HCT116 (cell line): ENCODE results near the gene SUFU. TPM values are rescaled to one million over a fixed set of nuclear protein-coding genes. Genes with fewer than 3 reads are reported as not detected.

Experiments
- ATAC-seq: fragments of 200-7000 bp; cut with Tn5 transposase; 2 replicates; pipeline ENCODE4 v1.9.1; 2020; ENCODE audit warnings: mild to moderate bottlenecking, moderate library complexity
- BruUV-seq: library from RNA; stranded (reverse); fragments of 400-500 nt; replicated peaks from 2 replicates; lab custom pipeline; 2021; lab: Mats Ljungman, UMichigan
- CTCF ChIA-PET: fragments of 300-600 bp; sonication (Branson Sonifier 250); formaldehyde crosslinking; loops from one replicate; lab custom pipeline; 2021; ENCODE audit warnings: antibody characterized with exemption; lab: Charles Lee
- POLR2A ChIA-PET: fragments of 300-600, 350-600 bp; sonication (Branson Sonifier 250); formaldehyde crosslinking; loops from one replicate; lab custom pipeline; 2021; ENCODE audit warnings: antibody characterized with exemption; lab: Charles Lee
- RAD21 ChIA-PET, 2 experiments: fragments of 300-600 bp; sonication (Branson Sonifier 250); formaldehyde crosslinking; loops; one replicate each; lab custom pipeline; 2023; ENCODE audit warnings: low total read pairs in 2 of 2; ENCODE audit not compliant: uncharacterized antibody in 2 of 2, unreplicated experiment in 2 of 2, low non-redundant PET in 1 of 2; lab: Charles Lee
- DNase-seq: peaks from one replicate; pipeline ENCODE4 v3.0.0-alpha.2; 2010; ENCODE audit warnings: low read depth, low spot score
- H2AFZ ChIP-seq: fragments of 200-600 bp; shearing (Covaris generic), sonication (generic); 2 replicates; pipeline ENCODE4 v1.6.1; 2017; ENCODE audit warnings: low read depth, mixed run types, mixed read lengths, antibody characterized with exemption, low read length; ENCODE audit not compliant: poor library complexity, severe bottlenecking
- H3K27ac ChIP-seq: 2 replicates; pipeline ENCODE4 v1.5.1; 2012; ENCODE audit warnings: low read depth, low read length
- H3K27me3 ChIP-seq: fragments of 200-600 bp; sonication (generic); 2 replicates; pipeline ENCODE4 v1.6.1; 2016; ENCODE audit warnings: mixed run types, low read length, mixed read lengths; ENCODE audit not compliant: insufficient read depth
- H3K36me3 ChIP-seq, 2 experiments: fragments of 200-500 bp in 1 of 2; fragments of 200-600 bp in 1 of 2; sonication (Bioruptor generic) in 1 of 2; sonication (generic) in 1 of 2; 2 replicates each; pipeline versions ENCODE4 v1.5.1 to v1.6.1; 2014 to 2016; ENCODE audit warnings: low read length in 2 of 2, inconsistent platforms in 1 of 2, mixed read lengths in 1 of 2, mixed run types in 1 of 2; ENCODE audit not compliant: insufficient read depth in 2 of 2, control insufficient read depth in 1 of 2
- H3K4me1 ChIP-seq, 2 experiments: fragments of 200-600 bp in 1 of 2; sonication (generic) in 1 of 2; 2 replicates each; pipeline versions ENCODE4 v1.5.1 to v1.6.1; 2012 to 2017; ENCODE audit warnings: low read length in 2 of 2, inconsistent platforms in 1 of 2, mild to moderate bottlenecking in 1 of 2, mixed read lengths in 1 of 2, mixed run types in 1 of 2, moderate library complexity in 1 of 2; ENCODE audit not compliant: insufficient read depth in 2 of 2, control insufficient read depth in 1 of 2
- H3K4me2 ChIP-seq: fragments of 200-600 bp; sonication (generic); 2 replicates; pipeline ENCODE4 v1.6.1; 2017; ENCODE audit warnings: mixed run types, low read length, mixed read lengths
- H3K4me3 ChIP-seq, 2 experiments: fragments of 200-600 bp in 1 of 2; sonication (generic) in 1 of 2; replicated peaks in 1 of 2; 2 replicates each; pipeline ENCODE4 v1.5.1; 2011 to 2016; ENCODE audit warnings: low read length in 2 of 2, control low read depth in 1 of 2, low read depth in 1 of 2, mild to moderate bottlenecking in 1 of 2, mixed read lengths in 1 of 2, mixed run types in 1 of 2
- H3K79me2 ChIP-seq: fragments of 200-600 bp; sonication (generic); 2 replicates; pipeline ENCODE4 v1.6.1; 2017; ENCODE audit warnings: mild to moderate bottlenecking, mixed run types, low read length, moderate library complexity, mixed read lengths; ENCODE audit not compliant: insufficient read depth
- H3K9ac ChIP-seq: fragments of 200-600 bp; sonication (generic); 2 replicates; pipeline ENCODE4 v1.6.1; 2016; ENCODE audit warnings: low read length, mixed read lengths
- H3K9me2 ChIP-seq: fragments of 200-600 bp; sonication (generic), shearing (Covaris generic); 2 replicates; pipeline ENCODE4 v1.6.1; 2017; ENCODE audit warnings: mixed run types, mild to moderate bottlenecking, moderate library complexity; ENCODE audit not compliant: insufficient read depth
- H3K9me3 ChIP-seq, 2 experiments: fragments of 200-500 bp in 1 of 2; fragments of 200-600 bp in 1 of 2; sonication (Bioruptor generic) in 1 of 2; sonication (generic) in 1 of 2; 2 replicates each; pipeline ENCODE4 v1.6.1; 2014 to 2017; ENCODE audit warnings: low read length in 2 of 2, mixed read lengths in 2 of 2, inconsistent platforms in 1 of 2, low read depth in 1 of 2, mild to moderate bottlenecking in 1 of 2, mixed run types in 1 of 2, moderate library complexity in 1 of 2; ENCODE audit not compliant: control insufficient read depth in 1 of 2, insufficient read depth in 1 of 2
- H4K20me1 ChIP-seq: fragments of 200-600 bp; sonication (generic), shearing (Covaris generic); 2 replicates; pipeline ENCODE4 v1.6.1; 2017; ENCODE audit warnings: mixed run types, mild to moderate bottlenecking, moderate library complexity; ENCODE audit not compliant: insufficient read depth
- CBX3 ChIP-seq: IDR thresholded peaks from 2 replicates; pipeline ENCODE4 v1.6.1; 2012; ENCODE audit warnings: low read depth
- CEBPB ChIP-seq: IDR thresholded peaks from 2 replicates; pipeline ENCODE4 v1.6.1; 2012; ENCODE audit warnings: low read depth
- ELF1 ChIP-seq: IDR thresholded peaks from 2 replicates; pipeline ENCODE4 v1.6.1; 2012; ENCODE audit warnings: low read depth, borderline replicate concordance
- EZH2 ChIP-seq: fragments of 200-600 bp; sonication (generic); IDR thresholded peaks from 2 replicates; pipeline ENCODE4 v1.6.1; 2017; ENCODE audit warnings: antibody characterized with exemption, mixed run types
- EZH2phosphoT487 ChIP-seq: fragments of 200-600 bp; IDR thresholded peaks from 2 replicates; pipeline ENCODE4 v1.6.1; 2018; ENCODE audit warnings: antibody characterized with exemption, borderline replicate concordance
- JUND ChIP-seq: IDR thresholded peaks from 2 replicates; pipeline ENCODE4 v1.6.1; 2012
- POLR2A ChIP-seq: IDR thresholded peaks from 2 replicates; pipeline ENCODE4 v1.7.0; 2011; ENCODE audit warnings: borderline replicate concordance; ENCODE audit not compliant: insufficient read depth, insufficient read length; ENCODE audit errors: extremely low read depth
- POLR2AphosphoS5 ChIP-seq: IDR thresholded peaks from 2 replicates; pipeline ENCODE4 v1.6.1; 2011; ENCODE audit warnings: mild to moderate bottlenecking, low read depth, low read length, moderate library complexity
- SP1 ChIP-seq: IDR thresholded peaks from 2 replicates; pipeline ENCODE4 v1.6.1; 2012; ENCODE audit warnings: low read depth
- SRF ChIP-seq: IDR thresholded peaks from 2 replicates; pipeline ENCODE4 v1.6.1; 2012; ENCODE audit warnings: low read depth
- TCF7L2 ChIP-seq: IDR thresholded peaks from 2 replicates; pipeline ENCODE4 v1.7.0; 2011; ENCODE audit warnings: borderline replicate concordance, inconsistent platforms; ENCODE audit not compliant: insufficient read depth, insufficient read length; ENCODE audit errors: extremely low read depth
- YY1 ChIP-seq: IDR thresholded peaks from 2 replicates; pipeline ENCODE4 v1.6.1; 2011; ENCODE audit warnings: low read length, low read depth, moderate library complexity, mild to moderate bottlenecking; ENCODE audit not compliant: insufficient replicate concordance; ENCODE audit errors: extremely low read depth
- ZFX ChIP-seq: fragments of 450-650 bp; IDR thresholded peaks from 2 replicates; pipeline ENCODE4 v1.6.1; 2017
- ZNF274 ChIP-seq: fragments of 200-500 bp; sonication (Bioruptor generic); IDR thresholded peaks from 2 replicates; pipeline ENCODE4 v1.6.1; 2014; ENCODE audit warnings: mild to moderate bottlenecking, low read depth, low read length, inconsistent platforms
- intact Hi-C: fragments of 100-400 bp; cut with micrococcal nuclease; formaldehyde crosslinking; loops from 2 replicates; pipeline ENCODE4 v1.10.0; 2022
- total RNA-seq: library from RNA; stranded (reverse); gene quantifications from one replicate; pipeline ENCODE4 v1.2.1, GENCODE V29; 2021; ENCODE audit not compliant: unreplicated experiment
- TF ChIP-seq, protein P1 (sequence below): IDR thresholded peaks from 2 replicates; pipeline ENCODE4 v1.6.1; 2012
- TF ChIP-seq, protein P2 (sequence below): IDR thresholded peaks from 2 replicates; pipeline ENCODE4 v1.6.1; 2012
- TF ChIP-seq, protein P3 (sequence below), 3 experiments: fragments of 200-600 bp in 1 of 3; sonication (generic) in 1 of 3; IDR thresholded peaks in 2 of 3; conservative IDR thresholded peaks in 1 of 3; 2 replicates each; pipeline ENCODE4 v1.5.1; 2012 to 2017; ENCODE audit warnings: low read depth in 2 of 3, low read length in 2 of 3, antibody characterized with exemption in 1 of 3, borderline replicate concordance in 1 of 3, control low read depth in 1 of 3, mild to moderate bottlenecking in 1 of 3, mixed read lengths in 1 of 3, mixed run types in 1 of 3, moderate library complexity in 1 of 3; ENCODE audit not compliant: insufficient read depth in 1 of 3
- TF ChIP-seq, protein P4 (sequence below): IDR thresholded peaks from 2 replicates; pipeline ENCODE4 v1.6.1; 2012; ENCODE audit warnings: low read depth
- TF ChIP-seq, protein P5 (sequence below): IDR thresholded peaks from 2 replicates; pipeline ENCODE4 v1.6.1; 2011; ENCODE audit warnings: mild to moderate bottlenecking, low read length, moderate library complexity; ENCODE audit not compliant: insufficient replicate concordance; ENCODE audit errors: extremely low read depth

SUFU gene
- total RNA-seq, 1 experiment from 2014 or later: 18.8 TPM

DNA sequence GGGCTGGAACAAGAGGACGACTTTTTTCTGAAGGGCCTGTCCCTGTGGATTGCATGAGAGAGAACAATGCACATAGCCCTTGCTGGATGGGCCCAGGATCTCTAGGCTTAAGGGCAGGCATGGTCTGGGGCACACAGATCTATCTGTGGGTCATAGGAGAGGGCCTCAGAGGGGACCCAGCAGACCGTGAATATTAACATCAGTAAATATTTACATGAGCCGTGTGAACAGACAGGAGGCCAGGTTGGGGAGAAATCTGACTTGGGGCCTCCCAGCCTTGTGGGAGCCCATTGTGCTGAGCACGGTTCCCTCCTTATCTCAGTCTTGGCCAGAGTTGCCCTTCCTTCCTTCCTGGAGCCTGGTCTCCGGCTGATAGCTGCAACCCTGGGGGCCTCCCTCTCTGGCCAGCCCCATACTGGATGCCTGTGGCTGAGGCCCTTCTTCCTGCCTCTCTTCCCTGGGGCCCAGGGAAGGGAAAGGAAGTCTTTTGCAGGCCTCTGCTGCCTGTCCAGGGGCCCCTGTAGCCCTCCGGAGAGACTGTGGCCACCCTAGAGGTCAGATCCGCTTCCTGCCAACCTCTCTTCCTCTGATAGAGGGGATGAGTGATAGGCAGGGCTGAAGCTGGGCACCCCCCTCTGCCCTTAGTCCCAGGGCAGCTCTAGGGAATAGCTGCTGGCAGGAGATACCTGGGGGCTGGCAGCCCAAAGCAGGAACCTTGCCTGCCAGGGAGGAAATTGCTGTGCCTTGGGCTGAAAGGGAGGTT lies 96.0 kb downstream of the SUFU start:
- DNase-seq: no peak
- intact Hi-C loops: loop anchor here (5.0 kb wide), 1 partner anchor 97 kb away; the partner anchor contains the start of genes ACTR1A and SUFU
- CTCF ChIA-PET: interaction anchor here (1.7 kb wide), 1 partner anchor 370 kb away, joined by 3 read pairs; no protein-coding TSS in a partner anchor

More for the DNA sequence above, 96.0 kb downstream of the SUFU start:
- Histone ChIP-seq H4K20me1 (no peaks in the 10 kb centered on the region), H3K9me3 (no peaks in the 10 kb centered on the region), H2AFZ (no peak overlapping the region), H3K9ac (no peak overlapping the region), H3K79me2 (no peaks in the 10 kb centered on the region), H3K27ac (no peak overlapping the region), H3K4me2 (no peak overlapping the region), H3K4me1 (peaks cover 26 to 41% of the 10 kb centered on the region in 2 experiments), H3K36me3 (peaks cover 0 to 3% of the 10 kb centered on the region in 2 experiments; a peak in 1 of 4 replicates), H3K27me3 (no peaks in the 10 kb centered on the region), H3K9me2 (no peaks in the 10 kb centered on the region), H3K4me3 (no peak overlapping the region)
- TF ChIP-seq POLR2A (no peak), EZH2phosphoT487 (no peak), ZNF274 (no peak), SP1 (no peak), POLR2AphosphoS5 (no peak), ZFX (no peak), EZH2 (no peak), JUND (no peak), CBX3 (no peak), YY1 (no peak), TCF7L2 (no peak), SRF (no peak), ELF1 (no peak), CEBPB (no peak)
- TF ChIP-seq, protein P1, sequence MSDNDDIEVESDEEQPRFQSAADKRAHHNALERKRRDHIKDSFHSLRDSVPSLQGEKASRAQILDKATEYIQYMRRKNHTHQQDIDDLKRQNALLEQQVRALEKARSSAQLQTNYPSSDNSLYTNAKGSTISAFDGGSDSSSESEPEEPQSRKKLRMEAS: no peak
- TF ChIP-seq, protein P2, sequence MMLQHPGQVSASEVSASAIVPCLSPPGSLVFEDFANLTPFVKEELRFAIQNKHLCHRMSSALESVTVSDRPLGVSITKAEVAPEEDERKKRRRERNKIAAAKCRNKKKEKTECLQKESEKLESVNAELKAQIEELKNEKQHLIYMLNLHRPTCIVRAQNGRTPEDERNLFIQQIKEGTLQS: no peak
- TF ChIP-seq, protein P3, sequence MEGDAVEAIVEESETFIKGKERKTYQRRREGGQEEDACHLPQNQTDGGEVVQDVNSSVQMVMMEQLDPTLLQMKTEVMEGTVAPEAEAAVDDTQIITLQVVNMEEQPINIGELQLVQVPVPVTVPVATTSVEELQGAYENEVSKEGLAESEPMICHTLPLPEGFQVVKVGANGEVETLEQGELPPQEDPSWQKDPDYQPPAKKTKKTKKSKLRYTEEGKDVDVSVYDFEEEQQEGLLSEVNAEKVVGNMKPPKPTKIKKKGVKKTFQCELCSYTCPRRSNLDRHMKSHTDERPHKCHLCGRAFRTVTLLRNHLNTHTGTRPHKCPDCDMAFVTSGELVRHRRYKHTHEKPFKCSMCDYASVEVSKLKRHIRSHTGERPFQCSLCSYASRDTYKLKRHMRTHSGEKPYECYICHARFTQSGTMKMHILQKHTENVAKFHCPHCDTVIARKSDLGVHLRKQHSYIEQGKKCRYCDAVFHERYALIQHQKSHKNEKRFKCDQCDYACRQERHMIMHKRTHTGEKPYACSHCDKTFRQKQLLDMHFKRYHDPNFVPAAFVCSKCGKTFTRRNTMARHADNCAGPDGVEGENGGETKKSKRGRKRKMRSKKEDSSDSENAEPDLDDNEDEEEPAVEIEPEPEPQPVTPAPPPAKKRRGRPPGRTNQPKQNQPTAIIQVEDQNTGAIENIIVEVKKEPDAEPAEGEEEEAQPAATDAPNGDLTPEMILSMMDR (IDR thresholded peaks at IDR 0.05 in 2 of 3, conservative IDR thresholded peaks at IDR 0.05 in 1 of 3; ENCODE audit: borderline replicate concordance in 1 of 3, insufficient read depth in 1 of 3, low read depth in 2 of 3, low read length in 2 of 3): no peak
- TF ChIP-seq, protein P4, sequence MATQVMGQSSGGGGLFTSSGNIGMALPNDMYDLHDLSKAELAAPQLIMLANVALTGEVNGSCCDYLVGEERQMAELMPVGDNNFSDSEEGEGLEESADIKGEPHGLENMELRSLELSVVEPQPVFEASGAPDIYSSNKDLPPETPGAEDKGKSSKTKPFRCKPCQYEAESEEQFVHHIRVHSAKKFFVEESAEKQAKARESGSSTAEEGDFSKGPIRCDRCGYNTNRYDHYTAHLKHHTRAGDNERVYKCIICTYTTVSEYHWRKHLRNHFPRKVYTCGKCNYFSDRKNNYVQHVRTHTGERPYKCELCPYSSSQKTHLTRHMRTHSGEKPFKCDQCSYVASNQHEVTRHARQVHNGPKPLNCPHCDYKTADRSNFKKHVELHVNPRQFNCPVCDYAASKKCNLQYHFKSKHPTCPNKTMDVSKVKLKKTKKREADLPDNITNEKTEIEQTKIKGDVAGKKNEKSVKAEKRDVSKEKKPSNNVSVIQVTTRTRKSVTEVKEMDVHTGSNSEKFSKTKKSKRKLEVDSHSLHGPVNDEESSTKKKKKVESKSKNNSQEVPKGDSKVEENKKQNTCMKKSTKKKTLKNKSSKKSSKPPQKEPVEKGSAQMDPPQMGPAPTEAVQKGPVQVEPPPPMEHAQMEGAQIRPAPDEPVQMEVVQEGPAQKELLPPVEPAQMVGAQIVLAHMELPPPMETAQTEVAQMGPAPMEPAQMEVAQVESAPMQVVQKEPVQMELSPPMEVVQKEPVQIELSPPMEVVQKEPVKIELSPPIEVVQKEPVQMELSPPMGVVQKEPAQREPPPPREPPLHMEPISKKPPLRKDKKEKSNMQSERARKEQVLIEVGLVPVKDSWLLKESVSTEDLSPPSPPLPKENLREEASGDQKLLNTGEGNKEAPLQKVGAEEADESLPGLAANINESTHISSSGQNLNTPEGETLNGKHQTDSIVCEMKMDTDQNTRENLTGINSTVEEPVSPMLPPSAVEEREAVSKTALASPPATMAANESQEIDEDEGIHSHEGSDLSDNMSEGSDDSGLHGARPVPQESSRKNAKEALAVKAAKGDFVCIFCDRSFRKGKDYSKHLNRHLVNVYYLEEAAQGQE: no peak
- TF ChIP-seq, protein P5, sequence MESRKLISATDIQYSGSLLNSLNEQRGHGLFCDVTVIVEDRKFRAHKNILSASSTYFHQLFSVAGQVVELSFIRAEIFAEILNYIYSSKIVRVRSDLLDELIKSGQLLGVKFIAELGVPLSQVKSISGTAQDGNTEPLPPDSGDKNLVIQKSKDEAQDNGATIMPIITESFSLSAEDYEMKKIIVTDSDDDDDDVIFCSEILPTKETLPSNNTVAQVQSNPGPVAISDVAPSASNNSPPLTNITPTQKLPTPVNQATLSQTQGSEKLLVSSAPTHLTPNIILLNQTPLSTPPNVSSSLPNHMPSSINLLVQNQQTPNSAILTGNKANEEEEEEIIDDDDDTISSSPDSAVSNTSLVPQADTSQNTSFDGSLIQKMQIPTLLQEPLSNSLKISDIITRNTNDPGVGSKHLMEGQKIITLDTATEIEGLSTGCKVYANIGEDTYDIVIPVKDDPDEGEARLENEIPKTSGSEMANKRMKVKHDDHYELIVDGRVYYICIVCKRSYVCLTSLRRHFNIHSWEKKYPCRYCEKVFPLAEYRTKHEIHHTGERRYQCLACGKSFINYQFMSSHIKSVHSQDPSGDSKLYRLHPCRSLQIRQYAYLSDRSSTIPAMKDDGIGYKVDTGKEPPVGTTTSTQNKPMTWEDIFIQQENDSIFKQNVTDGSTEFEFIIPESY: no peak
- POLR2A ChIA-PET: interaction anchor here (0.6 kb wide), 1 partner anchor 104 kb away, joined by 3 read pairs; no protein-coding TSS in a partner anchor
- ATAC-seq: no peak
- BruUV-seq: no TSS peak
- RAD21 ChIA-PET: no interaction called here
